Stimulated activated CD4-positive, alpha-beta T cell treated with anti-CD3 and anti-CD28 coated beads, Interleukin-1b, Interleukin-23, amount 100 ng/mL, for 1 hour (primary cell): ENCODE measurements around the gene C2orf68.
"Not testable (repeated sequence)": the region's sequence is repeated elsewhere in the genome, so short reads cannot be mapped to it uniquely, and the experiment has no call there.

Experiments
- DNase-seq, 2 donors: peaks; one replicate each; pipeline ENCODE4 v3.0.0-alpha.2; 2020; ENCODE audit warnings: low read depth in 2 of 2

The C2orf68 gene

DNA sequence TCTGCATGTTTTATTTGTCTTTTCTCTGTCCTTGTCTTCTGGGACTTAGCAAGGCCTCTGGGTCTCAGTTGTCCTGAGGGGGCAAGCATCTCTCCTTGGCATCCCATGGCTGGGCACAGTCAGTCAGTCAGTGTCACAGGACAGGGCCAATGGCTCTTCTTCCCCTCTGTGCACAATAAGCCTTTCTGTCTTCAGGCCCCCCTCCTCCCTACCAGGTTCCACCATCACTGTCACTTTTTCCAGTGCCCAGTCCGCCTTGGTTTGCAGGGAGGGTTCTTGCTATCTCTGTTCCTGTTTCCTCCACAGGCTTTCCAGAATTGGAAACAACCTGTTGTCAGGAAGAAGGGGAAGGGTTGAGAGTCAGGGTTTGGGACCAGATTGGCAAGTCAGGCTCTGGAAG lies 29.4 kb downstream of the C2orf68 start:
- no peak for DNase-seq

DNA sequence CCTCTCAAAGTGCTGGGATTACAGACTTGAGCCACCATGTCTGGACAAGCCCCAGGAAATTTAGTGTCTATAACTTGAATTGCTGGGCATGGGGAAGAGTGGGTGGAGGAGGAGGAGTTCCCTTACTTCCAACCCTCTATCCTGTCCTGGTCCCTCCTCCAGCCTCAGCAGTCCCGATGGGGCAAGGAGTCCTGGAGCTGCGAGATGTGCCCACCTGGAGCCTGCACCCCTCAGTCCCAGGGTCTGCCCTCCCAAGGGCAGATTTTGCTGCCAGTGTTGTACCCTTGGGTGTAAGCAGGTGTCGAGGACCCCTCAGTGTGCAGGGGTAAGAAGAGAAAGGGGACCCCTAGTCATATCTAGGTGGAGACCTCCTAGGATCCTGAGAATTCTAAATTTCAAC lies 31.7 kb downstream of the C2orf68 start:
- DNase-seq, result no peak

DNA sequence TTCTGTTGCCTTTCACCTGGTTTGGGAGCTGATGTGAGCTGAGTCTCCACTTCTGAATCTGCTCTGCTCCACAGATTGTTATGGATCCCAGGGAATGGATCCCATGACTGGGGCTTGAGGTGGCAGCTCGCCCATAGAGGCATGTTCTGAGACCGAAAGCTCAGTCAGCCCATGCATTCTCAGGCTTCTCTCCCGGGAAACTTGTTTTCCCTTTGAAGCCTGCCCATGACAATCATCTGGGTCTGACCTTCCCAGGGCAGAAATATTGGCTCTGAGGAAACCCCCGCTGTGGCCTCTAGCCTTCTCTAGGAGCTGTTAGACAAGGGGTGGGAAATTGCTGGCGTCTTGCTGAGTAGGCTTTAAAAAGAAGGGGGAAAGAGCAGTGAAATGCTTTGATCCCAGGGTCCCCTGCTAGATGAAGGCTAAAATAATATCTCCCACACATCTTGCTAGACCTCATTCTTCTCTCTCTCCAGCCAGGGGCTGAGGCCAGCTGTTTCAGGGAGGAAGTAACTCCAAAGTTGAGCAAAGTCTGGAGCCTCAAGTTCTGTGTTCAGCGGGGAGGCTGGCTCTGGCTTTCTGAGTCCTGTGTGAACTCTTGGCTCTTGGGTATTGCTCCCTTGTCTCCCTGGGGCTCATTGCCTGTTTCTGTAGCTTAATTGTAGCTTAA lies 32.5 kb downstream of the C2orf68 start:
- no peak for DNase-seq

DNA sequence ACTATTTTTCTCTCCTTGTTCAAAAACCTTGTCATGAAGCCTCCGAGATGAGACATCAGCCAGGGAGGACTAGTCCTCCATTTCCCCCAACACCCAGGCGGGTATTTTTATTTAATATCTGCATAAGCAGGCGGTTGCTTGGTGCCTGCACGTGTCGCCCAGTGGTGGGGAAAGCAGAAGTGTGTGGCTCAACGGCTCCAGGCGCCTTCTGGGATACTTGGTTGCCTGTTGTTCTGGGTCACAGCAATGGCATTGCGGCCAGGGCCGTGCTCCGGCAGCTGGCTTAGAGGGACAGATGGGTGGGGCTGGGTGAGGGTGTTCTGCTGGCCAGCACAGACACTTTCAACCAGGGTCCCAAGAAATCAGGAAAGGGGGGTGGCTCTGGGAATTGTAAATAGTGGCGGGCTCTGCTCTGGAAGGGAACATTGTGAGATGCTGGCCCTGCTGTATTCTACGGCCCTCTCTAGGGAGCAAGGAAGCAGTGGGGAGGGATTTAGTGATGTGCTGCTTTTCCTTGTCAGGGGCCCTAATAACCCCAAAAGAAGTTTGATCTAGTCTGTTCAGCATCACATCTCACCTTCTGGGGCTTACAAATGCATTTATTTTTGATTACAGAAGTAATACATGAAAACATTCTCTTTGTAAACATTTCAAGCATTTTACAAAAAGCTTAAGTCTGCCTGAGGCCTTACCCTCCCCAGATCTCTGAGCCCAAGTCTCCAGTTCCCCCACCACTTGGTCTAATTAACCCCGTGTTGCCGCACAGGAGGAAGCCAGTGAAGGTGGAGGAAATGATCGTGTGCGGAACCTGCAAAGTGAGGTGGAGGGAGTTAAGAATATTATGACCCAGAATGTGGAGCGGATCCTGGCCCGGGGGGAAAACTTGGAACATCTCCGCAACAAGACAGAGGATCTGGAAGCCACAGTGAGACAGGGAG lies 33.4 kb downstream of the C2orf68 start:
- no peak for DNase-seq

DNA sequence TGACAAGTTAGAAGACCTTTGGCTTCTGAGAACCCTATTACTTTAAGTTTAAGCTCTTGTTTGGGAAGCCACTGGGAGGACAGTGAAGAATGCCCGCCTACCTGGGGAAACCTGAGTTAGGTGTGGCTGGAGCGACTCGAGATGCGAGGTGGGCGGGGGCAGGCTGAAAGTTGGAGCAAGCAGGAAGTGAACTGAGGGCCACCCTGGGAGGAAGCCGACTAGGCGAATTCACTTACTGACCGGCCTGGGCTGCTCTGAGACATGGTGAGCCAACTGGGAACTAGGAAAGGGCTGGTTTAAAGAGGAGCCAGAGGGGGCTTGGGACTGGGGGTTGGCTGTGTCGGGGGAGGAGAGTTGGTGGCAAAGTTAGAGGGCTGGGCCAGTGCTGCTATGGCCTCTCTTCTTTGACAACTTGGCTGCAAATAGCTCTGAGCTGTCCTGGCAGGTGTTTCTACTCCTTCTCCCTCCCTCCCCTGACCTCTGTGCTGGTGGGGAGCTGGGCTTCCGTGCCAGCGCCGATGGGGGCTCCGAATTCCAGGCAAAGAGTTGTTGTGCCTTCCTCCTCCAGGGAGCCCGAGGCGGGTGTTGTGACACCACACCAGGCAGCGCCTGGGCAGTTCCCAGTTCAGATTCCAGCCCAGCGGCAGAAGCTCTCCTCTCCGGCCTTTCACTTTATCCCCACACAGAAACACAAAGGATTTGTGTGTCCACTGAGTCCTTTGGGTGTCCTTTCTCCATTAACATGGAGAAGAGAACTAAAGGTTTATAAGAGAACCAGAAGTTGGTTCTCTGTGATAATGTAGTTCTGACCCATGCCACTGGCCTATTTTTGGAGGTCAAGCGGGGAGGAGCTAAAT lies 34.3 kb downstream of the C2orf68 start, which contains the start of gene VAMP8:
VAMP8 (plus strand) TSS at position 201 of the 857 bp plus-strand sequence; CDS start at position 262, 61 bp downstream.
- no peak for DNase-seq

DNA sequence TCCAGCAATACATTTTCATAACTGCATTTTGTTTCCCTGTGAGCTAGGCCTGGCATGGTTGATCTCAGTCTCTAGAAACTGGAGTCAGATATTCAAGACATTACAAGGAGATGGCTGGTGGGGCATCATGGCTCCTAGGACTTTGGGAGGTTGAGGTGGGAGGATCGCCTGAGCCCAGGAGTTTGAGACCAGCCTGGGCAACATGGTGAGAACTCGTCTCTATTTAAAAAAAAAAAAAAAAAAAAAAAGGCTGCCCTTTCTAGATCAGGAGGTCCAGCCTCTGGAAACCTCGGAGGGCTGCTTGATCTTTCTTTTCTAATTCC lies 34.8 kb downstream of the C2orf68 start:
- no peak for DNase-seq

DNA sequence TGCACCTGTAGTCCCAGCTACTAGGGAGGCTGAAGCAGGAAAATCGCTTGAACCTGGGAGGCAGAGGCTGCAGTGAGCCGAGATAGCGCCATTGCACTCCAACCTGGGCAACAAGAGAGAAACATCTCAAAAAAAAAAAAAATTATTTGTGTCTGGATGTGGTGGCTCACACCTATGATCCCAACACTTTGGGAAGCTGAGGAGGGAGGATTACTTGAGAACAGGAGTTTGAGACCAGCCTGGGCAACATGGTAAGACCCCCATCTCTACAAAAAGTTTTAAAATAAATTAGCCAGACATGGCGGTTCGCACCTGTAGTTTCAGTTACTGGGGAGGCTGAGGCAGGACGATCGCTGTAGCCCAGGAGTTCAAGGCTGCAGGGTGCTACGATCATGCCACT lies 36.1 kb downstream of the C2orf68 start:
- DNase-seq, result no peak

DNA sequence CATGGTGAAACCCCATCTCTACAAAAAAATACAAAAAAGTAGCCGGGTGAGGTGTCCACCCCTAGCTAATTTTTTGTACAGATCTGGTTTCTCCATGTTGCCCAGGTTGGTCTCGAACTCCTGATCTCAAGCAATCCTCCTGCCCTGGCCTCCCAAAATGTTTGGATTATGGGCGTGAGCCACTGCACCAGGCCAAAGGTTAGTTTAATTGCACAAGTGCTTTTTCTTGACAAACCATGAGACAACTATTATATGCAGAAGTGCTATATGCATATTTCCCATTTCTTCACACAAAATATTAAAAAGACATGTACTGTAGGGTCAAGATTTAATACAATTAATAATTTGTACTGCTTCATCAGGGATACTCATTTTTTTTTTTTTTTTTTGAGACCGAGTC lies 45.6 kb downstream of the C2orf68 start:
- DNase-seq, result no peak

DNA sequence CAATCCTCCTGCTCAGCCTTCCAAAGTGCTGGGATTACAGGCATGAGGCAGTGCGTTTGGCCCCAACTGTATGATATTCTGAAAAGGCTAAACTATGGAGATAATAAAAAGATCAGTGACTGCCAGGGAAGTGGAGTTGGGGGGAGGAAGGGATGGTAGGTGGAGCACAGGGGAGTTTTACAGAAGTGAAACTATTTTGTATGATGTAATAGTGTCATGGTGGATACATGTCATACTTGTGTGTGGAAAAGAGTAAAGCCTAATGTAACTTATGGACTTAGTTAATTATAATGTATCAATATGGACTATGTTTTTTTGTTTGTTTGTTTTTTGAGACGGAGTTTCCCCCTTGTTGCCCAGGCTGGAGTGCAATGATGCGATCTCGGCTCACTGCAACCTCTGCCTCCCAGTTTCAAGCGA lies 47.7 kb downstream of the C2orf68 start:
- no peak for DNase-seq

DNA sequence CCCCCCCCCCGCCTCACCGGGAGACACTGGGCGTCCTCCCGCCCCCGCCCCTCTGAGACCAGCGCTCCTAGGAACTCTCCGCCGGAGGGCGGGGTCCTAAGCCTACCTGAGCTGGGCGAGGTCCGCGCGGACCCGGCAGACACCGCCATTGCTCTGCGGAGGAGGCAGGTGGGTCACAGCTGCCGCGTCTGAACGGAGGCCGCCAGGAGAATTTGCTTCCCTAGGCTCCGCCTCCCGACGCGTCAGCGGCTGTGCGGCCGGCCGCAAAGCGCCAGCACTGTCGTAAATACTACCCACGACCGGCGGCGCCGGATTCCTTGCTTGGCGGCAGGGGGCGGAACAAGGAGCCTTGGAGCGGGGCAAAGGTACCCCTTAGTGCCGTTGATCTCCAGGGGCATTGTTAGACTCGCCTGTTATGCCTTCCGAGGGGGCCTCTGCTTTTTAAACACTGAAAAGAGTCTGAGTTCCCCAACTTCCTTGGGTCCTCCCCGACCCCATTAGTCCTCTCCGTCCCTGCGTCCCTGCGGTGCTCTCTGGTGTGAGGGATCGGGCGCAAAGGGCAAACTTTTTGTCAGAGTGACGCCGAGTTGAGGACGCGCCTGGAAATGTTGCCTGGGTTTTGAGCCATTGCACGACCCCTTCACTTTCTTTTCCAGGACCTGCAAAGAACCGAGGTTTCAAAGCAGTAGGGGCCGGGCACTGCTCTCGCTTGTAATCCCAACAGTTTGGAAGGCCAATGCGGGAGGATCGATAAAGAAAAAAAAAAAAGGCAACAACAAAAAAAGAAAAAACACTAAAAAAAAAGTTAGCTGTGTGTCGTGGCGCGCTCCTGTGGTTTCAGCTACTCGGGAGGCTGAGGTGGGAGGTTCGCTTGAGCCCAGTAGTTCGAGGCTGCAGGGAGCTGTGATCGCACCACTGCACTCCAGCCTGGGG lies 50.3 kb downstream of the C2orf68 start, which contains the start of gene GGCX:
GGCX (minus strand) TSS at position 214 of the 933 bp plus-strand sequence; CDS start at position 149, 65 bp downstream.
- peak; percentile 84 to 85 for DNase-seq

DNA sequence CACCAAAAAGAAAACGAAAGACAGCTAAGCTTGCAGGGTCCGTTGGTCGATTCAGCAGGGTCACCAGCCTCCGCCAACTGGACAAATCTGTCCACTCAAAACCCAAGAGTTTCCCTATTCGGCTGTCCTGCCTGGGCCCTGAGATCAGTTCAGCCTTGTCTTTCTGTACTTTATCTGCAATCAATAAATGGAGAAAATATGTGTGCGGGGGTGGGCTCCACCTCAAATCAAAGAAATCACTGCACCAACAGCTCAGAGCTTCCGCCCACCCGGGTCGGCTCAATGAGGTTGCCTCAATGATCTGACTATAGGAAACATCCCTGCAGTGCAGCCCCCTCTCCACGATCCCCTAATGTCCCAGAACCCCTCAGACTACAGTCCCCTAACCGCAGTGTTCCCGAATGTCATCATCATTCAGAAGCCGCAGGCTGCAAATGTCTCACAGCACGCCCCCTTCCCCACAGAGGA lies 51.0 kb downstream of the C2orf68 start:
- DNase-seq, result no peak

DNA sequence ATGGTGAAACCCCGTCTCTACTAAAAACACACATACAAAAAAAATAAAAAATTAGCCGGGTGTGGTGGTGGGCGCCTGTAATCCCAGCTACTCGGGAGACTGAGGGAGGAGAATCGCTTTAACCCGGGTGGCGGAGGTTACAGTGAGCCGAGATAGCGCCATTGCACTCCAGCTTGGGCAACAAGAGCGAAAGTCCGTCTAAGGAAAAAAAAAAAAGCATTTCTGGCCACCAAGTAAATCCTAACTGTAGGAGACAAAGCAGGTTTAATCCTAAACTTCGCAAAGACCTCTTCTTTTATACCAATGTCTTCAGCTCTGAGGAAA lies 51.5 kb downstream of the C2orf68 start:
- DNase-seq, result not testable (repeated sequence)

DNA sequence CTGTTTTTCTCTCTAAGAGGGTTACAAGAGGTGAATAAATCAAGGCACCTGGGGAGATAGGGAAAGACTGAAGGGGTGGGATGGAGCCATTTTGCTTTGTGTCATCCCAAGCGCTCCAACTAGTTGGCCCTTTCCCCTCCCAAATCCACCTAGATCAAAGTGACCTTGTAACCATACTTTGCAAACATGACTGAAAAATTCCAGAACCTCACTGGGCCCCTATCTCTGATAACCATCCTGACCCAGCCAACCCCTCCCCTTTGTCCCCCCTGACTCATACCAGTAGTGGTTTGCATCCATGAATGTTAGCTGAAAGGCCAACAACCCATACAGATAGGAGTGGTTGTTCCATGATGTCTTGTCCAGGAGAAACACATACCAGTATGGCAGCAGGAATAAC lies 53.7 kb downstream of the C2orf68 start:
- DNase-seq, result no peak

DNA sequence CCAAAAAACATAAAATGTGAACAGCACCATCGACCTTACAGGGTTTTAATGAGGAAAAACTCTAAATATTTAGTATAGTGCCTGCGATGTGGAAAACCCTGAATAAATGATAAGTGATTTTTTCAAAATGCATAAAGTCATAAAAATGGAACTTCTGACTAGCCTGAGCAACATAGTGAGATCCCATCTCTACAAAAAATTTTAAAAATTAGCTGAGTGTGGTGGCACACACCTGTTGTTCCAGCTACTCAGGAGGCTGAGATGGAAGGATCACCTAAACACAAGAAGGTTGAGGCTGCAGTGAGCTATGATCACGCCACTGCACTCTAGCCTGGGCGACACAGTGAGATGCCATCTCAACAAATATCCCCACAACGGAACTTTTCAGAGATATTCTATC lies 54.7 kb downstream of the C2orf68 start:
- no peak for DNase-seq
